A673 (cell line): Measurements from ENCODE around the gene SNED1.

ENCODE experiments used
- EZH2 ChIP-seq: fragments of 200-600 bp; sonication (generic); IDR thresholded peaks from 2 replicates; pipeline ENCODE4 v1.6.1; 2017; ENCODE audit warnings: borderline replicate concordance, low read depth, mild to moderate bottlenecking, mixed read lengths, antibody characterized with exemption, low read length; ENCODE audit not compliant: poor library complexity, severe bottlenecking
- TF ChIP-seq, protein P1 (sequence below): fragments of 300-800, 200-600 bp; sonication (generic); conservative IDR thresholded peaks from 2 replicates; pipeline ENCODE4 v1.5.1; 2017; ENCODE audit warnings: low read depth, mild to moderate bottlenecking, antibody characterized with exemption, low read length, moderate library complexity, mixed read lengths

DNA sequence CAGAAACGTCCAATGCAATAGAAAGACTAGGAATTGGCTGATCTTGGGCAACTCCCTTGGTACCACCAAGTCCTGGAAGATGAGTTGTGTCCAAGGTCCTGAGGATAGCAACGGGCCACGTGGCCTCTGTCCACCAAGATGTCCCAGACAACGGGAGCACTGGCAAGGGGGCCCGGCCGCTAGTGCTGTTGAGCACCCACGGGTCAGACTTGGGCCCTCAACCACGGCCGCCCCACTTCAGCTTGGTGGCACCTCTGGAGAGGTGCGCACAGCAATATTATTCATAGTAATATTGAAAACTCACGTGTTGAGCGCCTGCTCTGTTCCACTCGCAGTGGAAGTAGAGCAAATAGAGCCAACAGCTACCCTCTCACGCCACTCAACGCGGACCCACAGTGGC, 131.9 kb downstream of the SNED1 start:
- TF ChIP-seq, protein P1, sequence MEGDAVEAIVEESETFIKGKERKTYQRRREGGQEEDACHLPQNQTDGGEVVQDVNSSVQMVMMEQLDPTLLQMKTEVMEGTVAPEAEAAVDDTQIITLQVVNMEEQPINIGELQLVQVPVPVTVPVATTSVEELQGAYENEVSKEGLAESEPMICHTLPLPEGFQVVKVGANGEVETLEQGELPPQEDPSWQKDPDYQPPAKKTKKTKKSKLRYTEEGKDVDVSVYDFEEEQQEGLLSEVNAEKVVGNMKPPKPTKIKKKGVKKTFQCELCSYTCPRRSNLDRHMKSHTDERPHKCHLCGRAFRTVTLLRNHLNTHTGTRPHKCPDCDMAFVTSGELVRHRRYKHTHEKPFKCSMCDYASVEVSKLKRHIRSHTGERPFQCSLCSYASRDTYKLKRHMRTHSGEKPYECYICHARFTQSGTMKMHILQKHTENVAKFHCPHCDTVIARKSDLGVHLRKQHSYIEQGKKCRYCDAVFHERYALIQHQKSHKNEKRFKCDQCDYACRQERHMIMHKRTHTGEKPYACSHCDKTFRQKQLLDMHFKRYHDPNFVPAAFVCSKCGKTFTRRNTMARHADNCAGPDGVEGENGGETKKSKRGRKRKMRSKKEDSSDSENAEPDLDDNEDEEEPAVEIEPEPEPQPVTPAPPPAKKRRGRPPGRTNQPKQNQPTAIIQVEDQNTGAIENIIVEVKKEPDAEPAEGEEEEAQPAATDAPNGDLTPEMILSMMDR, result no peak
- no peak for TF ChIP-seq EZH2
